WI38 (cell line): Measurements from ENCODE around the gene ATP2C1.

Source experiments
- H3K4me3 ChIP-seq: 2 replicates; pipeline ENCODE4 v1.5.1; 2011; ENCODE audit warnings: low read depth, mild to moderate bottlenecking, control low read depth, low read length
- CTCF ChIP-seq: IDR thresholded peaks from 2 replicates; pipeline ENCODE4 v1.5.1; 2012; ENCODE audit warnings: low read depth, mild to moderate bottlenecking, control low read depth, low read length

The ATP2C1 gene

GRCh38 chr3:130941793-130942192, 47.9 kb downstream of the ATP2C1 start:
- no peak overlapping the region for H3K4me3 ChIP-seq
- no peak for TF ChIP-seq CTCF

- no peak for TF ChIP-seq CTCF
- no peak overlapping the region for H3K4me3 ChIP-seq
These were observed 53.0 kb downstream of the ATP2C1 start for GRCh38 chr3:130946882-130947281.

- no peak for TF ChIP-seq CTCF
These were observed 54.3 kb downstream of the ATP2C1 start for GRCh38 chr3:130948001-130948773.

GRCh38 chr3:130948929-130949328, 55.0 kb downstream of the ATP2C1 start:
- H3K4me3 ChIP-seq, result no peak overlapping the region
- TF ChIP-seq CTCF, result no peak

More at GRCh38 chr3:130948001-130948773, 54.3 kb downstream of the ATP2C1 start:
- no peak overlapping the region for H3K4me3 ChIP-seq

- H3K4me3 ChIP-seq, result no peak overlapping the region
- no peak for TF ChIP-seq CTCF
These were observed 56.2 kb downstream of the ATP2C1 start for GRCh38 chr3:130950124-130950523.

- H3K4me3 ChIP-seq, result no peak overlapping the region
- TF ChIP-seq CTCF, result no peak
These were observed 56.8 kb downstream of the ATP2C1 start for GRCh38 chr3:130950641-130951040.

GRCh38 chr3:130955481-130955880, 61.6 kb downstream of the ATP2C1 start:
- no peak overlapping the region for H3K4me3 ChIP-seq
- no peak for TF ChIP-seq CTCF
